HEK293 (cell line): ENCODE results near the gene MYLK3.

Experiments
- CTCF ChIA-PET: fragments of 350-600 bp; formaldehyde crosslinking; extraction: SDS; loops from one replicate; lab custom pipeline; 2021; ENCODE audit warnings: antibody characterized with exemption; lab: Yijun Ruan, JAX
- POLR2A ChIA-PET: fragments of 300-600 bp; formaldehyde crosslinking; extraction: SDS; loops from one replicate; lab custom pipeline; 2020; ENCODE audit warnings: antibody characterized with exemption, inconsistent platforms; lab: Yijun Ruan, JAX
- H3K27ac ChIP-seq: fragments of 200-500 bp; sonication (Bioruptor generic); 2 replicates; pipeline ENCODE4 v1.5.1; 2014; ENCODE audit warnings: low read depth, low read length, control low read depth, inconsistent platforms; ENCODE audit errors: extremely low read depth
- H3K36me3 ChIP-seq, 2 experiments: fragments of 200-500 bp in 1 of 2; sonication (Bioruptor generic) in 1 of 2; 1 replicate in 1 of 2; 2 replicates in 1 of 2; pipeline ENCODE4 v1.5.1; 2014 to 2017; ENCODE audit warnings: inconsistent platforms in 2 of 2, low read length in 2 of 2; ENCODE audit not compliant: control insufficient read depth in 2 of 2, insufficient read depth in 1 of 2
- H3K4me1 ChIP-seq: fragments of 200-500 bp; sonication (Bioruptor generic); 2 replicates; pipeline ENCODE4 v1.5.1; 2014; ENCODE audit warnings: mild to moderate bottlenecking, low read length, inconsistent platforms; ENCODE audit not compliant: control insufficient read depth, insufficient read depth
- H3K4me3 ChIP-seq: 2 replicates; pipeline ENCODE4 v1.5.1; 2011; ENCODE audit warnings: low read depth, mild to moderate bottlenecking, control low read depth, low read length, moderate library complexity
- H3K9me3 ChIP-seq: fragments of 200-500 bp; sonication (Bioruptor generic); 2 replicates; pipeline ENCODE4 v1.5.1; 2014; ENCODE audit warnings: low read depth, low read length, inconsistent platforms; ENCODE audit not compliant: control insufficient read depth, insufficient read depth
- CTCF ChIP-seq: fragments of 450-650 bp; formaldehyde crosslinking; IDR thresholded peaks from 2 replicates; pipeline ENCODE4 v1.5.1; 2016; ENCODE audit warnings: missing biosample characterization, missing genetic modification characterization
- GLI4 ChIP-seq: fragments of 450-650 bp; formaldehyde crosslinking; IDR thresholded peaks from 2 replicates; pipeline ENCODE4 v1.5.1; 2016; ENCODE audit warnings: missing biosample characterization, missing genetic modification characterization
- HOXC10 ChIP-seq: sonication (generic); formaldehyde crosslinking; IDR thresholded peaks from 2 replicates; pipeline ENCODE4 v1.8.1; 2023; ENCODE audit warnings: mild to moderate bottlenecking, missing genetic modification reagents
- SCRT1 ChIP-seq: fragments of 450-650 bp; formaldehyde crosslinking; IDR thresholded peaks from 2 replicates; pipeline ENCODE4 v1.5.1; 2016; ENCODE audit warnings: missing biosample characterization, missing genetic modification characterization, borderline replicate concordance
- SCRT2 ChIP-seq: fragments of 450-650 bp; formaldehyde crosslinking; IDR thresholded peaks from 2 replicates; pipeline ENCODE4 v1.5.1; 2016; ENCODE audit warnings: missing biosample characterization, missing genetic modification characterization
- ZNF132 ChIP-seq: fragments of 450-650 bp; formaldehyde crosslinking; IDR thresholded peaks from 2 replicates; pipeline ENCODE4 v1.5.1; 2017; ENCODE audit warnings: missing biosample characterization, missing genetic modification characterization, borderline replicate concordance
- ZNF133 ChIP-seq: fragments of 450-650 bp; formaldehyde crosslinking; IDR thresholded peaks from 2 replicates; pipeline ENCODE4 v1.5.1; 2016; ENCODE audit warnings: missing biosample characterization, missing genetic modification characterization
- ZNF175 ChIP-seq: fragments of 450-650 bp; formaldehyde crosslinking; IDR thresholded peaks from 2 replicates; pipeline ENCODE4 v1.5.1; 2016; ENCODE audit warnings: missing biosample characterization, missing genetic modification characterization
- ZNF184 ChIP-seq: fragments of 450-650 bp; IDR thresholded peaks from 2 replicates; pipeline ENCODE4 v1.5.1; 2018; ENCODE audit warnings: missing biosample characterization, mild to moderate bottlenecking, missing genetic modification characterization
- ZNF221 ChIP-seq: fragments of 450-650 bp; formaldehyde crosslinking; IDR thresholded peaks from 2 replicates; pipeline ENCODE4 v1.5.1; 2017; ENCODE audit warnings: missing biosample characterization, missing genetic modification characterization, borderline replicate concordance
- ZNF341 ChIP-seq: fragments of 450-650 bp; formaldehyde crosslinking; IDR thresholded peaks from 2 replicates; pipeline ENCODE4; 2016; ENCODE audit warnings: low read depth, missing biosample characterization, missing genetic modification characterization
- ZNF354C ChIP-seq: fragments of 450-650 bp; formaldehyde crosslinking; IDR thresholded peaks from 2 replicates; pipeline ENCODE4 v1.5.1; 2016; ENCODE audit warnings: missing biosample characterization, missing genetic modification characterization, low read depth, borderline replicate concordance
- ZNF37A ChIP-seq: fragments of 450-650 bp; IDR thresholded peaks from 2 replicates; pipeline ENCODE4 v1.5.1; 2018; ENCODE audit warnings: missing biosample characterization, missing genetic modification characterization
- ZNF514 ChIP-seq: fragments of 450-650 bp; formaldehyde crosslinking; IDR thresholded peaks from 2 replicates; pipeline ENCODE4 v1.5.1; 2016; ENCODE audit warnings: missing biosample characterization, missing genetic modification characterization
- ZNF600 ChIP-seq: fragments of 450-650 bp; formaldehyde crosslinking; IDR thresholded peaks from 2 replicates; pipeline ENCODE4 v1.5.1; 2016; ENCODE audit warnings: missing biosample characterization, missing genetic modification characterization
- ZNF624 ChIP-seq: fragments of 450-650 bp; formaldehyde crosslinking; IDR thresholded peaks from 2 replicates; pipeline ENCODE4 v1.5.1; 2017; ENCODE audit warnings: missing biosample characterization, missing genetic modification characterization
- ZNF654 ChIP-seq: fragments of 450-650 bp; formaldehyde crosslinking; IDR thresholded peaks from 2 replicates; pipeline ENCODE4 v1.5.1; 2016; ENCODE audit warnings: low read depth, missing biosample characterization, missing genetic modification characterization
- ZNF777 ChIP-seq: fragments of 450-650 bp; formaldehyde crosslinking; IDR thresholded peaks from 2 replicates; pipeline ENCODE4 v1.5.1; 2017; ENCODE audit warnings: missing biosample characterization, missing genetic modification characterization, borderline replicate concordance
- TF ChIP-seq, protein P1 (sequence below): fragments of 450-650 bp; formaldehyde crosslinking; IDR thresholded peaks from 2 replicates; pipeline ENCODE4 v1.5.1; 2016; ENCODE audit warnings: missing biosample characterization, missing genetic modification characterization

The MYLK3 gene

GRCh38 chr16:46673320-46674013 lies 74.7 kb downstream of the MYLK3 start:
- TF ChIP-seq ZNF341 (tag by site-specific recombination) (0 out of 2 replicates have a peak, but pooled peaks have one; percentile 28), ZNF175 (tag by site-specific recombination) (no peak), ZNF654 (tag by site-specific recombination) (peak; percentile 80), ZNF132 (tag by site-specific recombination) (no peak), GLI4 (tag by site-specific recombination) (no peak), ZNF777 (tag by site-specific recombination) (no peak), ZNF514 (tag by site-specific recombination) (no peak), SCRT2 (tag by site-specific recombination) (peak; percentile 54; the same call in 1 of the 2 replicates), SCRT1 (tag by site-specific recombination) (peak; percentile 14; the same call in 1 of the 2 replicates), ZNF221 (tag by site-specific recombination) (no peak), HOXC10 (CRISPR knock-in tag) (no peak), CTCF (tag by site-specific recombination) (peak; percentile 65)
- peaks cover 56 to 89% of the 10 kb centered on the region in 2 experiments for H3K36me3 ChIP-seq
- H3K4me1 ChIP-seq, result no peaks in the 10 kb centered on the region
- no peak overlapping the region for H3K4me3 ChIP-seq
- no peaks in the 10 kb centered on the region for H3K9me3 ChIP-seq
- no peak overlapping the region for H3K27ac ChIP-seq
- POLR2A ChIA-PET, result interaction anchor here (1.0 to 1.1 kb wide), 2 partner anchors 16 to 1491 kb away, joined by 3 to 4 read pairs; partner anchors contain the start of gene ORC6
- CTCF ChIA-PET, result interaction anchor here (0.5 to 5.6 kb wide), 46 partner anchors 9 to 308 kb away, joined by 3 to 64 read pairs (median 4); partner anchors contain the start of gene ORC6

- Histone ChIP-seq H3K27ac (no peak overlapping the region), H3K4me3 (no peak overlapping the region), H3K4me1 (no peaks in the 10 kb centered on the region), H3K9me3 (no peaks in the 10 kb centered on the region), H3K36me3 (peaks cover 23 to 87% of the 10 kb centered on the region in 2 experiments)
- ChIA-PET CTCF (interaction anchor here (0.7 kb wide), 2 partner anchors 12 to 34 kb away, joined by 3 to 4 read pairs; no protein-coding TSS in a partner anchor), POLR2A (no interaction called here)
- TF ChIP-seq ZNF37A (no peak), ZNF354C (no peak), ZNF600 (tag by site-specific recombination) (0 out of 2 replicates have a peak, but pooled peaks have one; percentile 22)
- TF ChIP-seq, protein P1, sequence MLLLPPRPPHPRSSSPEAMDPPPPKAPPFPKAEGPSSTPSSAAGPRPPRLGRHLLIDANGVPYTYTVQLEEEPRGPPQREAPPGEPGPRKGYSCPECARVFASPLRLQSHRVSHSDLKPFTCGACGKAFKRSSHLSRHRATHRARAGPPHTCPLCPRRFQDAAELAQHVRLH (tag by site-specific recombination), result no peak
Measured at GRCh38 chr16:46662123-46662522, 86.0 kb downstream of the MYLK3 start.

GRCh38 chr16:46658925-46659324 lies 89.2 kb downstream of the MYLK3 start:
- H3K36me3 ChIP-seq, result peaks cover 16 to 69% of the 10 kb centered on the region in 2 experiments
- TF ChIP-seq ZNF184 (tag by site-specific recombination) (no peak), ZNF624 (tag by site-specific recombination) (no peak), ZNF133 (tag by site-specific recombination) (no peak)
- TF ChIP-seq, all 188 proteins: peak for 0
- no peak overlapping the region for H3K27ac ChIP-seq
- POLR2A ChIA-PET, result no interaction called here
- H3K4me1 ChIP-seq, result no peaks in the 10 kb centered on the region
- CTCF ChIA-PET, result interaction anchor here (1.2 kb wide), 1 partner anchor 15 kb away, joined by 3 read pairs; no protein-coding TSS in a partner anchor
- H3K9me3 ChIP-seq, result no peaks in the 10 kb centered on the region
- H3K4me3 ChIP-seq, result no peak overlapping the region
